ENCODE measurements around the gene PCSK6. TPM values are rescaled to one million over a fixed set of nuclear protein-coding genes. Genes with fewer than 3 reads are reported as not detected.

PCSK6 gene
- total RNA-seq, 4 donors from 2014 or later: 12.9 to 31.5 (median 23.7) TPM

GRCh38 chr15:101258238-101259144, 231.0 kb downstream of the PCSK6 start:
- no peak for DNase-seq (ENCODE audit: low spot score in 2 of 2)
- Histone ChIP-seq H3K4me1 (no peaks in the 10 kb centered on the region), H3K27me3 (no peaks in the 10 kb centered on the region), H3K27ac (no peak overlapping the region), H3K9me3 (no peaks in the 10 kb centered on the region), H3K4me3 (no peak overlapping the region), H3K36me3 (no peaks in the 10 kb centered on the region)
- 32% methylated on average over 8 of the region's 11 CpGs for WGBS
- TF ChIP-seq, protein P1, sequence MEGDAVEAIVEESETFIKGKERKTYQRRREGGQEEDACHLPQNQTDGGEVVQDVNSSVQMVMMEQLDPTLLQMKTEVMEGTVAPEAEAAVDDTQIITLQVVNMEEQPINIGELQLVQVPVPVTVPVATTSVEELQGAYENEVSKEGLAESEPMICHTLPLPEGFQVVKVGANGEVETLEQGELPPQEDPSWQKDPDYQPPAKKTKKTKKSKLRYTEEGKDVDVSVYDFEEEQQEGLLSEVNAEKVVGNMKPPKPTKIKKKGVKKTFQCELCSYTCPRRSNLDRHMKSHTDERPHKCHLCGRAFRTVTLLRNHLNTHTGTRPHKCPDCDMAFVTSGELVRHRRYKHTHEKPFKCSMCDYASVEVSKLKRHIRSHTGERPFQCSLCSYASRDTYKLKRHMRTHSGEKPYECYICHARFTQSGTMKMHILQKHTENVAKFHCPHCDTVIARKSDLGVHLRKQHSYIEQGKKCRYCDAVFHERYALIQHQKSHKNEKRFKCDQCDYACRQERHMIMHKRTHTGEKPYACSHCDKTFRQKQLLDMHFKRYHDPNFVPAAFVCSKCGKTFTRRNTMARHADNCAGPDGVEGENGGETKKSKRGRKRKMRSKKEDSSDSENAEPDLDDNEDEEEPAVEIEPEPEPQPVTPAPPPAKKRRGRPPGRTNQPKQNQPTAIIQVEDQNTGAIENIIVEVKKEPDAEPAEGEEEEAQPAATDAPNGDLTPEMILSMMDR (IDR thresholded peaks at IDR 0.05): peak; percentile 69 to 89
- no peak for TF ChIP-seq EP300 (IDR thresholded peaks at IDR 0.05)
- no peak for TF ChIP-seq POLR2A (IDR thresholded peaks at IDR 0.05)

DNA sequence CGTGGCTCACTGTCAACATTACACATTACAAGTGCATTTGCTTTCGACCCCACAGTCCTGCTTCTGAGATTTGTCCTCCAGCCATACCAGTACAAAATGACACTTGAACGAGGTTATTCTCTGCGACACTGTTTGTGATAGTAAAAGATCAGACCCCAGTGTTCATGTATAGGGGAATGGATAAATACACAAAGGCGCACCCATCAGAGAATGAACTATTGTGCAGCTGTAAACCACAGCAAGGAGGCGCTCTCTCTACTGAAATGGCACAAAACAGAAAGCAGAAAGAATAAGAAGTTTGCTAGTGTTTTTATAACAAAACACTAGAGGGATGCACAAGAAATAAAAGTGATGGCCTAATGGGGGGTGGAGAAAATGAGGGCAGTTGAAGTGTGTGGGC, 232.8 kb downstream of the PCSK6 start:
- H3K9me3 ChIP-seq: no peaks in the 10 kb centered on the region
- 88% methylated on average over 6 of the region's 6 CpGs for WGBS
- no peaks in the 10 kb centered on the region for H3K27me3 ChIP-seq
- TF ChIP-seq EP300 (IDR thresholded peaks at IDR 0.05) (no peak), POLR2AphosphoS5 (IDR thresholded peaks at IDR 0.05) (no peak), POLR2A (IDR thresholded peaks at IDR 0.05) (no peak)
- TF ChIP-seq, protein P1 (IDR thresholded peaks at IDR 0.05): no peak
- H3K27ac ChIP-seq: no peak overlapping the region
- H3K4me3 ChIP-seq: no peak overlapping the region
- no peak for DNase-seq (ENCODE audit: low spot score in 2 of 2)
- H3K4me1 ChIP-seq: peaks cover 10% of the 10 kb centered on the region
- no peaks in the 10 kb centered on the region for H3K36me3 ChIP-seq

DNA sequence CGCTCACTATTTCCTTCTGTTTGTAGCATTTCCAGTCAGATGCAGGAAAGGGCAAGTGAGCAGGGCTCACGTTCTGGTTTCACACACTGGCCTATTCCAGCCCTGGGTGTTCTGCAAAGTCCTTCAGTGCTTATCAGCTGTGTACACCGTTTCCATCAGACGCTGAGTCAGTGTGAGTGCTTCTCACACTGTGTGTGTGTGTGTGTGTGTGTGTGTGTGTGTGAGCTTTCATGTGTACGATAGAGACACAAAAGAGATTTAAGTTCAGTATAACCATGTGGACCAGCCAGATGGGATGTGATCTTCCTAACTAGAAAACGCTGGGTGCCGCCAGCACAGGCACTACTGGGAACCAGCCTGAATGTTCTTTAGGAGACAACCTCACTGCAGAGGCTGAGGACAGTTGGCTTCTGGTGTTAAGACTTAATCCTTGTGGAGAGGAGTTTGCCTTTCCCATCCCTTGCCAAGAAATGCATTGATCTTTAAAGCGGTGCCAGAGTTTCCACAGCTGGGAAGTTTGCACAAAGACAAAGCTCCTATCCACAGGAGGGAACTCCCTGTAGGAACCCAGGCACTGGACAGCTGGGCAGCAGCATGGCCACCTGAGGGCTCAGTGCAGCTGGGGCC, 233.8 kb downstream of the PCSK6 start:
- 56% methylated on average over 8 of the region's 8 CpGs for WGBS

GRCh38 chr15:101255051-101255395, 234.5 kb downstream of the PCSK6 start:
- Histone ChIP-seq H3K4me1 (peaks cover 16% of the 10 kb centered on the region), H3K9me3 (no peaks in the 10 kb centered on the region), H3K4me3 (no peak overlapping the region), H3K36me3 (no peaks in the 10 kb centered on the region), H3K27ac (no peak overlapping the region), H3K27me3 (no peaks in the 10 kb centered on the region)
- TF ChIP-seq POLR2A (IDR thresholded peaks at IDR 0.05): no peak
- no peak for TF ChIP-seq EP300 (IDR thresholded peaks at IDR 0.05)
- TF ChIP-seq, protein P1 (IDR thresholded peaks at IDR 0.05): no peak
- no peak for TF ChIP-seq POLR2AphosphoS5 (IDR thresholded peaks at IDR 0.05)
- DNase-seq (ENCODE audit: low spot score in 2 of 2): no peak
- WGBS: 68% methylated on average over 5 of the region's 5 CpGs

More for the DNA sequence above, 233.8 kb downstream of the PCSK6 start:
- no peaks in the 10 kb centered on the region for H3K27me3 ChIP-seq
- DNase-seq (ENCODE audit: low spot score in 2 of 2): no peak
- no peaks in the 10 kb centered on the region for H3K9me3 ChIP-seq
- H3K4me3 ChIP-seq: no peak overlapping the region
- TF ChIP-seq, protein P1 (IDR thresholded peaks at IDR 0.05): no peak
- TF ChIP-seq EP300 (IDR thresholded peaks at IDR 0.05) (no peak), POLR2A (IDR thresholded peaks at IDR 0.05) (no peak), POLR2AphosphoS5 (IDR thresholded peaks at IDR 0.05) (no peak)
- peaks cover 10% of the 10 kb centered on the region for H3K4me1 ChIP-seq
- H3K36me3 ChIP-seq: no peaks in the 10 kb centered on the region
- no peak overlapping the region for H3K27ac ChIP-seq
